ENCODE measurements around the gene PSMB5. TPM values are rescaled to one million over a fixed set of nuclear protein-coding genes. Genes with fewer than 3 reads are reported as not detected.

PSMB5 gene
- total RNA-seq, 1 donor from 2014 or later = 177 TPM

DNA sequence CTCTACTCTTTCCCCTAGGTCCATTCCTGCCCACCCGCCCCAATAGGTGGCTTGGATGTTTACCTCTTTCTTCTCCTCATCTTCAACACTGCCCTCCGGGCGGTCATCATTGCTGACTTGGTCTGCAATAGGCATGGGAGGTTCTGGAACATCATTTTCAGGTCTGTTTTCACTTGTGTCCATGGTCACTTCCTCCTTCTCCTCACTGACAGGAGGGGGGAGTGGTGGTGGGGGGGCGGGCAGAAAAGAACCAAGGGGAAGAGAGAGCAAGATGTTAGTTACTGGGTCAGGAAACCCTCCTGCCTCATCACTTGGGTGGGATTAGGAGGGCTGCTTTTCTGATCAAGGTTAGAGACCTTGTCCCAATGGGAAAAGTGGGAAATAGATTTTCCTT is 34.7 kb upstream of the PSMB5 start:
- H3K27ac Mint-ChIP-seq = peak overlapping the region; percentile 96
- TF ChIP-seq, protein P1, sequence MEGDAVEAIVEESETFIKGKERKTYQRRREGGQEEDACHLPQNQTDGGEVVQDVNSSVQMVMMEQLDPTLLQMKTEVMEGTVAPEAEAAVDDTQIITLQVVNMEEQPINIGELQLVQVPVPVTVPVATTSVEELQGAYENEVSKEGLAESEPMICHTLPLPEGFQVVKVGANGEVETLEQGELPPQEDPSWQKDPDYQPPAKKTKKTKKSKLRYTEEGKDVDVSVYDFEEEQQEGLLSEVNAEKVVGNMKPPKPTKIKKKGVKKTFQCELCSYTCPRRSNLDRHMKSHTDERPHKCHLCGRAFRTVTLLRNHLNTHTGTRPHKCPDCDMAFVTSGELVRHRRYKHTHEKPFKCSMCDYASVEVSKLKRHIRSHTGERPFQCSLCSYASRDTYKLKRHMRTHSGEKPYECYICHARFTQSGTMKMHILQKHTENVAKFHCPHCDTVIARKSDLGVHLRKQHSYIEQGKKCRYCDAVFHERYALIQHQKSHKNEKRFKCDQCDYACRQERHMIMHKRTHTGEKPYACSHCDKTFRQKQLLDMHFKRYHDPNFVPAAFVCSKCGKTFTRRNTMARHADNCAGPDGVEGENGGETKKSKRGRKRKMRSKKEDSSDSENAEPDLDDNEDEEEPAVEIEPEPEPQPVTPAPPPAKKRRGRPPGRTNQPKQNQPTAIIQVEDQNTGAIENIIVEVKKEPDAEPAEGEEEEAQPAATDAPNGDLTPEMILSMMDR (conservative IDR thresholded peaks at IDR 0.05) = no peak
- H3K4me1 Mint-ChIP-seq (ENCODE audit: unreplicated experiment) = peaks cover 40% of the 10 kb centered on the region
- H3K27me3 Mint-ChIP-seq = no peaks in the 10 kb centered on the region
- H3K36me3 Mint-ChIP-seq = peaks cover 28% of the 10 kb centered on the region
- H3K4me3 Mint-ChIP-seq = peak overlapping the region; percentile 93
- DNase-seq (ENCODE audit: extremely low spot score, unreplicated experiment) = no peak
- H3K9me3 Mint-ChIP-seq = no peaks in the 10 kb centered on the region

DNA sequence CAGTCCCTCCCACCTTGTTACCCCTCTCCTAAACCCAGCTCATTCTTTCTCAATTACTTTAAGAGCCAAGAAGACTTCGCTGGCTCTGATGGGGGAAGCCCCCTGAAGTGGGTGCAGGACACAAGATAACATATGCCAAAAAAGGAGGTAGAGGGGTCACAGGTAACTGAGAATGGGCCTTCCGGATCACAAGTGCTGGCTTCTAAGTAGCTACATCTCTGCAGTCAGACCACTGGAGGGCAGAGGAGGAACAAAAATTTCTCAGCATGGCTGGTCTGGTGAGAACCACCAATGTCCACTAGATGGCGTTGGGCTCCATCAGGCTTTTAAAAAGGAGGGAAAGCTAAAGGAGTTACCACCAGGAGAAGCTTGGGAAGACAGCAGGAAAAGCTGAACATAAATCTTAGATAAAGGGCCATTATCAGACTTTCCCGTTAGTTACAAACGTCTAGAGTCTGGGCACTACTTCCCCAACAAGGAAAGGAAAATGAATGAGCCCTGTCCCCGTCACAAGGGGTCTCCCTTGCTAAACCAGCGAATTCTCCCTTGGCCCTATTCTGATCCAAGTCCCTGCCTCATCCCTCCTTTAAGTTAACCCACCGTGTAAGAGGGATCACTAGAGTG is 34.2 kb upstream of the PSMB5 start:
- no peak for DNase-seq (ENCODE audit: extremely low spot score, unreplicated experiment)
- peak overlapping the region; percentile 87 for H3K4me3 Mint-ChIP-seq
- H3K27me3 Mint-ChIP-seq = no peaks in the 10 kb centered on the region
- H3K36me3 Mint-ChIP-seq = peaks cover 29% of the 10 kb centered on the region
- peak overlapping the region; percentile 89 for H3K27ac Mint-ChIP-seq
- peaks cover 41% of the 10 kb centered on the region for H3K4me1 Mint-ChIP-seq (ENCODE audit: unreplicated experiment)
- TF ChIP-seq, protein P1 (conservative IDR thresholded peaks at IDR 0.05) = peak; percentile 99
- H3K9me3 Mint-ChIP-seq = no peaks in the 10 kb centered on the region

DNA sequence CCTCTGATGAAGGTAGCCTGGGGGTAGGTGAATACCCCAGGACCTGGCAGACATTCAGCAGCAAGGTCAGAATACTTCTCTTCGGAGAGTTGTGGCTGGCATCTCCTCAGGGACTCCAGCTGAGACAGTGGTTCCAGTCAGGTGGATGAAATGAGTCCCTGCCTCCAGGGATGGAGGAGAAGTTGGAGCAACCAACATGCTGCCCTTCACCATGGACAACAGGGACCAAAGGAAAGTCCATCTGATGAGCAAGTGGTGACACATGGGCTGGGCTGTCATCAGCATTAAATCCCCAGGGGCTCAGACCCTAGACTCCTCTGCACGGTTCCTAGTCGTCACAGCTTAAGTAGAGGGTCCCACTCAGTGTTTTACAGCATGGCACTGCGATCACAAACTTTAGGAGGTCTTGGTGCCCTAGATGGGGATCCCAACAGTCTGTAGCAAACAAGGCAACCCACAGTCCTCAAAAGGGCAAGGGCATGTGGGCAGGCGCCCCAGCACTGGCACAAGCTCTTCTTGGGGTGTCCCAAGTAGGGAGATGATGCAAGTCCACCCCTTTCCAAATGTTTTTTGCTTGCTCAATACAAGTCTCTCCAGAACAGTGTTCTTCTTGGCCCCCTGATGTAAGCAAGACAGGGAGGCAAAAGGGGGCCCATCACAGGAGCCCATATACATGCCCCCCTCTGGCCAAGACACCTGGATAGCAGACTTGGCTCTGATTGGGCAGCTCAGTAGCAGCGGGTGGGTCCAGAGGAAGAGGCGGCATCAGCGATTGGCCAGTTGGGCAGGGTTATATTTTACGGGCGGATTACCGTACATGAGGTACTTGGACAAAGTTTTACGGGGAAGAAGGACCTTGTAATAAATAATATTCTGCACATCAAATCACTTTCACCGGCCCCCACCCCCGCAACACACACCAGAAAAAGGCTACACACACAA is 33.4 kb upstream of the PSMB5 start:
- Mint-ChIP-seq H3K36me3 (peaks cover 37% of the 10 kb centered on the region), H3K4me1 (ENCODE audit: unreplicated experiment) (peaks cover 47% of the 10 kb centered on the region), H3K27ac (peak overlapping the region; percentile 89), H3K27me3 (no peaks in the 10 kb centered on the region), H3K4me3 (peak overlapping the region; percentile 87), H3K9me3 (no peaks in the 10 kb centered on the region)
- TF ChIP-seq, protein P1 (conservative IDR thresholded peaks at IDR 0.05) = no peak
- DNase-seq (ENCODE audit: extremely low spot score, unreplicated experiment) = no peak

DNA sequence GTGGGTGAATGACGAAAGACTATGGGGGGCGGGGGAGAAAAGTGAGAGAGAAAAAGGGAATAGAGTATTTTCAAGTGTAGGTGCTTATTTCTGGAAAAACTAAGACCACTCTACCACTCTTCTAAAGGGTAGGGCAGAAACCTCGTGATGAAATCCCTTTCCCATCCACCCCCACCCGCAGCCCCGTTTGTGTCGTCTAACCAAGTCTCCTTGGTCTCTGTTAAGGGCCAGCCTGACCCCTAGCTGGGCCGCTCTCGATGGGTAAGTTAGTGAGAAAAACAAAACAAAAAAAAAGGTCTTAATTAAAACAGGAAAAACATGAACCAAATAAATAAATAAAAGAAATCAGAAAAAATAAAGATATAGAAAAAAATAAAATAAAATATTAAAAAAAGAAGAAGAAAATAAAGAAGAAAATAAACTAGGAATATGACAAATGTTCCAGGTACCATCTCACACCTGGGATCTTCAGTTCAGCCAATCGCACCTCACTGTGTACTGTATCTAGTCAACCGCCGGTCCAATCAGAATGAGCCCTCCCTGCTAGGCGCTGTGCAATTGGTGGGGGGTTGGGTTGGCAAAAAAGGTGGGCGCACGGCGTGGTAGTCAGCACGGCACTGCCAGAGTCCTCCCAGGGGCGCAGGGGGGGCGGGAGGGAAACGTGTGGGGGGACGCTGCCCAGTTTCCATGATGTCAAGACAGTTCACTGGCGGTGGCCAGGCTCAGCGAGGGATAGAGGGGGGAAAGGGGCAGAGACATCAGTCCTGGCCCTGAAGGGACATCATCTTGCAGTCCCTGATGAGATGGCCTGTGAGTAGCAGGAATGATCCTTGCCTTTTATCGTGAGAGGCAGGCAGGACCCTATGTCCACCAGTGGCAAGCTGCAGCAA is 32.4 kb upstream of the PSMB5 start:
- H3K36me3 Mint-ChIP-seq = peaks cover 45% of the 10 kb centered on the region
- peaks cover 44% of the 10 kb centered on the region for H3K4me1 Mint-ChIP-seq (ENCODE audit: unreplicated experiment)
- no peaks in the 10 kb centered on the region for H3K9me3 Mint-ChIP-seq
- no peak for DNase-seq (ENCODE audit: extremely low spot score, unreplicated experiment)
- H3K4me3 Mint-ChIP-seq = no peak overlapping the region
- H3K27ac Mint-ChIP-seq = no peak overlapping the region
- no peaks in the 10 kb centered on the region for H3K27me3 Mint-ChIP-seq
- TF ChIP-seq, protein P1 (conservative IDR thresholded peaks at IDR 0.05) = no peak

DNA sequence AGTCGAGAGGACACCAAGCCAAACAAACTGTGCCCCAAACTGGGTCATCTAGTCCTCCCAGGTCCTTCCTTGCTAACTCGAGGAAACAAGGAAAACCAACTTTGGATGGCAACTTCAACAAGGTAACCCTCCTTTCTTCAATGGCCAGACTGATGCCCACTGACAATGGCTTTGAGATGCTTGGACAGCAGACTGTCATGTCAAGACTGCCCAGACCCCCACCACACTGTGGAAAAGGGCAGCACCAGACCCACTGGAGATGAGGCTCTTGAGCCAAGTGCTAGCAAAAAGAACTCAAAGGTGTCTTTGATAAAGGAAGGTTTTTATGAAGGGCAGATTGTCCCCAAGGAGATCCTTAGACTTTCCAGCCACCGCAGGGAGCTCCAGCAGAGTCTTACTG is 31.7 kb upstream of the PSMB5 start:
- peaks cover 40% of the 10 kb centered on the region for H3K36me3 Mint-ChIP-seq
- TF ChIP-seq, protein P1 (conservative IDR thresholded peaks at IDR 0.05) = no peak
- no peaks in the 10 kb centered on the region for H3K9me3 Mint-ChIP-seq
- no peak overlapping the region for H3K4me3 Mint-ChIP-seq
- H3K27ac Mint-ChIP-seq = no peak overlapping the region
- no peaks in the 10 kb centered on the region for H3K27me3 Mint-ChIP-seq
- DNase-seq (ENCODE audit: extremely low spot score, unreplicated experiment) = no peak
- peaks cover 38% of the 10 kb centered on the region for H3K4me1 Mint-ChIP-seq (ENCODE audit: unreplicated experiment)

Data from type B pancreatic cell (in vitro differentiated cells).